GM21786 (cell line): Measurements from ENCODE around the gene TOB1.
"Not testable (repeated sequence)": the region's sequence is repeated elsewhere in the genome, so short reads cannot be mapped to it uniquely, and the experiment has no call there.

Experiments used
- ATAC-seq: cut with Tn5 transposase; IDR thresholded peaks from one replicate; pipeline ENCODE4 v1.9.1; 2021; ENCODE audit not compliant: unreplicated experiment

Gene TOB1

GRCh38 chr17:50871364-50871763, 5.2 kb upstream of the TOB1 start:
- ATAC-seq: no peak

- no peak for ATAC-seq
Observed at GRCh38 chr17:50868602-50869001, 2.4 kb upstream of the TOB1 start.

GRCh38 chr17:50868140-50868438, 1.9 kb upstream of the TOB1 start:
- no peak for ATAC-seq

- ATAC-seq: peak; percentile 36
Observed at GRCh38 chr17:50867363-50868139, 1.4 kb upstream of the TOB1 start.

- peak; percentile 8 for ATAC-seq
Observed at GRCh38 chr17:50866950-50867362, 802 bp upstream of the TOB1 start.

- ATAC-seq: peak; percentile 7
Observed at GRCh38 chr17:50865868-50866260, 290 bp downstream of the TOB1 start.

GRCh38 chr17:50865060-50865867, 890 bp downstream of the TOB1 start:
- ATAC-seq: peak; percentile 3

GRCh38 chr17:50864747-50865059, 1.5 kb downstream of the TOB1 start:
- no peak for ATAC-seq

GRCh38 chr17:50863931-50864330, 2.2 kb downstream of the TOB1 start:
- no peak for ATAC-seq

GRCh38 chr17:50863221-50863843, 2.8 kb downstream of the TOB1 start:
- ATAC-seq: no peak

GRCh38 chr17:50861822-50862528, 4.2 kb downstream of the TOB1 start:
- ATAC-seq: no peak

- ATAC-seq: no peak
Observed at GRCh38 chr17:50861334-50861676, 4.8 kb downstream of the TOB1 start.

- ATAC-seq: not testable (repeated sequence)
Observed at GRCh38 chr17:50859727-50860126, 6.4 kb downstream of the TOB1 start.

- no peak for ATAC-seq
Observed at GRCh38 chr17:50858486-50859225, 7.5 kb downstream of the TOB1 start.

- ATAC-seq: no peak
Observed at GRCh38 chr17:50856431-50856830, 9.7 kb downstream of the TOB1 start.

- ATAC-seq: no peak
Observed at GRCh38 chr17:50855708-50856330, 10.3 kb downstream of the TOB1 start.

- ATAC-seq: no peak
Observed at GRCh38 chr17:50853781-50854180, 12.4 kb downstream of the TOB1 start.

GRCh38 chr17:50853015-50853615, 13.0 kb downstream of the TOB1 start:
- no peak for ATAC-seq

GRCh38 chr17:50850640-50851039, 15.5 kb downstream of the TOB1 start:
- no peak for ATAC-seq

GRCh38 chr17:50848711-50849110, 17.4 kb downstream of the TOB1 start:
- ATAC-seq: no peak
